ENCODE results near the gene MMP15. TPM values are rescaled to one million over a fixed set of nuclear protein-coding genes. Genes with fewer than 3 reads are reported as not detected.

The MMP15 gene
- total and polyA plus RNA-seq, 2 of the 13 experiments (the other 11 are each of a cell fraction or from before 2014, with no cell fraction given): 35.2 to 44.9 TPM

DNA sequence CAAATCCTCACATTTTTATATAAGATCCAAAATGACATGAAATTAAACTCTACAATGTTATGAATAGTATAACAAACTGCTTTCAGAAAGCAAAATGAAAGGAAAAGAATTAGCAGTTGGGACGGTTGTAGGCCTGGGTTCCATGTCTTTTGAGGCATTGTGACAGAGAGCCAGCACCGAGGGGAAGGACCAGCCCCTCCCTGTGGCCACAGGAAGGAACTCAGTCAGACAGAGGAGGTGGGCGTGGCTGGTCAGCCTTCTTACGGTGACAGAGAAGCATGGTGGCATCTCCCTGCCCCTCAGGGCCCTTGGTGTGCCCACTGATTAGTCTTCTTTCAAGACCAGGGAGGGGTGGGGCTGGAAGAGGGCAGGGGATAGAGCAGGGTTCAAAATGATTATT, 30.8 kb upstream of the MMP15 start (continued):
- TF ChIP-seq ZBTB3 (CRISPR knock-in tag; IDR thresholded peaks at IDR 0.05; ENCODE audit: borderline replicate concordance, low read depth) (no peak), GABPB1 (CRISPR knock-in tag; IDR thresholded peaks at IDR 0.05) (no peak), ZNF431 (CRISPR knock-in tag; IDR thresholded peaks at IDR 0.05; ENCODE audit: borderline replicate concordance, low read depth) (no peak), PAX8 (CRISPR knock-in tag; IDR thresholded peaks at IDR 0.05; ENCODE audit: borderline replicate concordance) (no peak)

DNA sequence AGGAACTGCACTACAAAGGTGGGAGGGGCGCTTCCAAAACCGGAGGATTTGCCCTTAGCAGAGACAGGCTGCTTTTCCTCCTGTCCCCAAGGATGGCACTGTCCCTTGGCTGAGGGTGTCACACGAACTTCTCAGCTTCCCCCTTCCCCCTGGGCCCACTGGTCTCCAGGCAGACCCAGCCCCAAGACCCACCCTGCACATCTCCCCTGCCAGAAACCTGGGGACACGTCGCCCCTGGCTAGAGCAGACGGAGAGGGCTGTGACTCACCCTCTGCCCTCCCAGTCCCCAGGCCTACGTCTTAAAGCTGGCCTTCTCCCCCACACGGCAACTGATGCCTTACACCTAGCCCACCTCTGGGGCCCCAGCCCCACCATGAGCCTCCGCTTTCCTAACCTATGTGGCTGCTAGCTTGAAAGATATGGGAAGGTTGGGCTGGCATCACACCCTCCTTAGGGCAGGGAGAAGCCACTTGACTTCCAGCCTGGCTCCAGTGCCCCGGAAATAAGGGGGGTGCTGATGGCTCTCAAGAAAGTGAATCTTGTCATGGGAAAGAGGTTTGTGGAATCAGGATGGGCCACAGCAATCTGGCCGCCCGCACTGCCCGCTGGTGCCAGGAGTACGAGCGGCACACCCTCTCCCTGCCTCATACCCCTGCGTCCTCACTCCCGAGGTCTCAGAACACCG, 29.7 kb upstream of the MMP15 start:
- intact Hi-C loops (cut with micrococcal nuclease; ENCODE audit: unreplicated experiment): no loop called here
- CTCF ChIA-PET (ENCODE audit: low intra/inter-chr PET ratio, low total read pairs): no interaction called here
- Histone ChIP-seq H3K27ac (ENCODE audit: extremely low read length, insufficient read depth, low read length) (no peak overlapping the region), H3K27me3 (ENCODE audit: control insufficient read depth in 1 of 2, insufficient read depth in 2 of 2, low read length in 2 of 2) (peaks cover 0 to 2% of the 10 kb centered on the region in 2 experiments; a peak in 2 of 5 replicates), H3K9me3 (ENCODE audit: low read length) (no peaks in the 10 kb centered on the region), H3K4me2 (ENCODE audit: low read depth, low read length) (no peak overlapping the region), H4K20me1 (ENCODE audit: insufficient read depth, low read length) (no peaks in the 10 kb centered on the region), H3K4me3 (replicated peaks in 1 of 3; ENCODE audit: insufficient read depth in 1 of 3, low read depth in 2 of 3, low read length in 3 of 3) (no peak overlapping the region), H2AFZ (ENCODE audit: low read length) (no peak overlapping the region), H3K79me2 (ENCODE audit: insufficient read depth, low read length) (peaks cover 4% of the 10 kb centered on the region), H3K9ac (ENCODE audit: insufficient read depth, low read depth, low read length) (no peak overlapping the region), H3K36me3 (replicated peaks in 1 of 2; ENCODE audit: control insufficient read depth in 1 of 2, insufficient read depth in 2 of 2, low read length in 2 of 2) (peaks cover 9 to 19% of the 10 kb centered on the region in 2 experiments; a peak in 4 of 5 replicates), H3K4me1 (ENCODE audit: insufficient read depth, low read length) (peaks cover 15% of the 10 kb centered on the region)
- TF ChIP-seq RBM22 (optimal IDR thresholded peaks at IDR 0.05; ENCODE audit: low read length) (peak; percentile 61), MAF1 (CRISPR knock-in tag; IDR thresholded peaks at IDR 0.05; ENCODE audit: borderline replicate concordance) (no peak), ZNF143 (CRISPR knock-in tag; IDR thresholded peaks at IDR 0.05) (no peak), ZSCAN29 (CRISPR knock-in tag; conservative IDR thresholded peaks at IDR 0.05) (no peak), KAT2B (IDR thresholded peaks at IDR 0.05; ENCODE audit: borderline replicate concordance, low read depth, low read length) (no peak), XBP1 (CRISPR knock-in tag; IDR thresholded peaks at IDR 0.05) (no peak), KLF9 (CRISPR knock-in tag; IDR thresholded peaks at IDR 0.05; ENCODE audit: low read depth) (no peak), HDAC1 (CRISPR knock-in tag; IDR thresholded peaks at IDR 0.05) (no peak)
- FAIRE-seq (no peak), ATAC-seq (no peak), DNase-seq (ENCODE audit: low spot score) (no peak)
- POLR2A ChIA-PET: no interaction called here
- BruUV-seq (replicated peaks): no TSS peak
- in situ Hi-C loops (cut with HindIII; ENCODE audit: extremely low pct_ligation_motif_present, low pct_unique_long_range_greater_than_20kb): no loop called here
- 96% methylated on average over 18 of the region's 18 CpGs for WGBS (ENCODE audit: low lambda C conversion rate)

Data from HepG2 (cell line).